NAMALWA (cell line): ENCODE results near the gene HOXC5.
A peak's percentile ranks its signal among the peaks of the same experiment; 100 is the strongest.

Experiments used
- DNase-seq: peaks from one replicate; pipeline ENCODE4 v3.0.0-alpha.2; 2015; ENCODE audit warnings: low spot score

HOXC5 gene

GRCh38 chr12:54019924-54020590 is 12.8 kb upstream of the HOXC5 start:
- no peak for DNase-seq

GRCh38 chr12:54020591-54021405 is 12.1 kb upstream of the HOXC5 start:
- DNase-seq, result no peak

DNA sequence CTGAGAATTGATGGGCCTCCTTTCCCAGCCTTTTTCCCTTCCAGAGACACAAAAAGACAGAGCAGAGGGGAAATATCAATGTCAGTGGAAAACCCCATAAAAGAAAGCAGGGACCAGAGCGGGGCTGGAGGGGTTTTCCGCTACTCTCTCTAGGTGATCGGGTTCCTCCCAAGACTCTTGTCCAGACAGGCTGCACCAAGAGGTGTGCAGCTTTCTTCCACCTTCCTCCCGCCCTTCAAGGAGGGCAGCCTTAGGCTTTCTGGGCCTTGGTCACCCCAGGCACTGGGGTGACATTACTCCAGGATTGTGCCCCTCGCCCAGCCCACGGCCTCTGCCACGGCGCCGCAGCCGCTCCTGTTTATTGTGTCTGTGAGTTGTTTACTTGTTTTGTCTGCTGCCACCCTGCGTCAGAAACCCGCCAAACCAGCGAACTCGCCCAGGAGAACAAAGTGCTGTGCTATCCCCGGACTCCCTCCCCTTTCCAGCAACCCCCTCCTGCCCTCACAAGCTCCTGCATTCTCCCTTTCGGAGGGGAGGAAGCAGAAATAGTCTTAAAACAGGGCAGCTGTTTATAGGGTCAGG is 11.3 kb upstream of the HOXC5 start:
- DNase-seq, result no peak

DNA sequence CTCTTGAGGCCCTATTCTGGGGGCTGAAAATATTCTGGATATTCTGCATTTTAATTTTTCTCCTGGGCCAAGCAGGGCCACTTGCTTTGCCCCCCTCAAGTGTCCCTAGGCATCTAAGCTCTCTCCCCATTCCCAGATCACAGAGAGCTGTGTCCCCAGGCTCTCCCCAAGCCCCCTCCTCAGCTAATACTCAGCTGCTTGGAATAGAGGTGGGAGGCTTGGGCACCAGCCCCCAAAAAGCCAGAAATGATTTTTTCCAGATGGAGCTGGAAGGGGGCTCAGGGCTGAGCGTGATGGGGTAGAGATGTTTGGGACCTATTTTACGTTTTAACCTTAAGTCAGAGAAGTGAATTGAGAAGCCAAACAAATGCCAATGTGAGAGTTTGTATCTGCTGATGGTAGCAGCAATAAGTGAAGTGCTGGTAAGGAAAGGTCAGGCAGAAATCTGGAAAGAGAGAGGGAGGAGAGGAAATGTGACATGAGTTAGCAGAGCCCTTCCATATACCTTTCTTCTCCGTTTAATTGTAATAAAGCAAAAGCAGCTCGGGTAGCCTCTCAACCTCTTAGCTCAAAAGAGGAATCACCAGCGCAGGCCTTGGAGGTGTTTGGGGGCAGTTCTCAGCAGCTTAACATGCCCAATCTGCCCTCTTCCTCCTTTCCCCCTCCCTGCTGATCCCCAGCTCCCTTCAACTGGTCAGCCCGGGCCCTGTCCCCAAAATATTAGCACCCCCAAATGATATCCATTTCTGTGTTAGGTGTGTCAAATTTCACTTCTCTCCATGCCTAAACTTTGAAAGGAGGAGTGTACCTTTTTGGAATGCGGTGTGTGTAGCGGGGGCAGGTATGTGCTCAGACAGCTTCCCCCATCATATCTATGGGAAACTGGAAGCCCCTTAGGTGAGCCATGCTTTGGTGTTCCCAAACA is 9.6 kb upstream of the HOXC5 start:
- no peak for DNase-seq

GRCh38 chr12:54024127-54024526 is 8.7 kb upstream of the HOXC5 start:
- DNase-seq, result no peak

GRCh38 chr12:54024581-54025305 is 8.1 kb upstream of the HOXC5 start:
- DNase-seq, result no peak

DNA sequence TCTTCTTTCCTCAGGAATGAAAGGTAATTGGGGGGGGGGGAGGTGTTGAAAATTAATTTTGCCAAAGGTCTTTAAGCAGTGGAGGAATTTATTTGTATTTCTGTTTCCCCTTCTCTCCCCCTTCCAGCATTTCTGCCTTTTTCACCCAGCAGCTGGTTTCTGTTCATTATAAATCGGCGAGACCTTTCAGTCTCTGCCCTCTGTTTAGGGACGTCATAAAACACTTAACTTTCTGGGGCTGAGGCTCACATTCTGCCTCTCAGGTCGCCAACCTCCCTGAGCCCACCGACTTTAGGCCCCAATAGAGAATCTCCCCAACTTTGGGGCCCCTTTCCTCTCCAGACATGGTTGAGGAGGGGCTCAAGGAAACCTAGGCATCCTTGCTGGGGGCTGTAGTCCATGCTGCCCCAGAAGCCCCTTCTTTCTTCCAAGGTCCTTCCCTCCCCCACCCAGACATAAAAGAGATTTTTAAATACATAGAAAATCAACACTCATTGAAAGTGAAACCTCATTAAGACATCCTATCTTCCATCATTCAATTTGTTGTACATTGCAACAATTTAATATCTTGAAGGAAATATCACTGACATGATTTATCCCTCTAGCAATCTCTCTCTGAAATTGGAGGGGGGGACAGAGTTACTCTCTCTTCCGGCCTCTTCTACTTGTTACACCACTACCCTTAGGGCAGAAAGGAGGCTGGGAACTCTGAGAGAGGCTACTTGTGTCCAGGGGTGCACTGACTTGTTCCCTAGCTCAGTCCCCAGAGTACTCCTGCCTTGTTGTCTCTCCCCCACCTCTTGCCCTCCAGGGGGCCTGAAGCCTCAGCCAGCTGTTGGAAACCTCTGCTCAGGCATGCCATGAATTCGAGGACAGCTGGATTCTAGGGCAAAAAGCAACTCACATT is 7.1 kb upstream of the HOXC5 start:
- DNase-seq, result no peak

- no peak for DNase-seq
Observed at GRCh38 chr12:54026640-54027441, 6.0 kb upstream of the HOXC5 start.

GRCh38 chr12:54027442-54027786 is 5.4 kb upstream of the HOXC5 start:
- no peak for DNase-seq

GRCh38 chr12:54028314-54029201 is 4.3 kb upstream of the HOXC5 start, which contains the start of gene HOXC6:
Gene HOXC6 (plus strand): TSS chr12:54028440. CDS start chr12:54028522, 82 bp downstream.
- DNase-seq, result peak; percentile 56

DNA sequence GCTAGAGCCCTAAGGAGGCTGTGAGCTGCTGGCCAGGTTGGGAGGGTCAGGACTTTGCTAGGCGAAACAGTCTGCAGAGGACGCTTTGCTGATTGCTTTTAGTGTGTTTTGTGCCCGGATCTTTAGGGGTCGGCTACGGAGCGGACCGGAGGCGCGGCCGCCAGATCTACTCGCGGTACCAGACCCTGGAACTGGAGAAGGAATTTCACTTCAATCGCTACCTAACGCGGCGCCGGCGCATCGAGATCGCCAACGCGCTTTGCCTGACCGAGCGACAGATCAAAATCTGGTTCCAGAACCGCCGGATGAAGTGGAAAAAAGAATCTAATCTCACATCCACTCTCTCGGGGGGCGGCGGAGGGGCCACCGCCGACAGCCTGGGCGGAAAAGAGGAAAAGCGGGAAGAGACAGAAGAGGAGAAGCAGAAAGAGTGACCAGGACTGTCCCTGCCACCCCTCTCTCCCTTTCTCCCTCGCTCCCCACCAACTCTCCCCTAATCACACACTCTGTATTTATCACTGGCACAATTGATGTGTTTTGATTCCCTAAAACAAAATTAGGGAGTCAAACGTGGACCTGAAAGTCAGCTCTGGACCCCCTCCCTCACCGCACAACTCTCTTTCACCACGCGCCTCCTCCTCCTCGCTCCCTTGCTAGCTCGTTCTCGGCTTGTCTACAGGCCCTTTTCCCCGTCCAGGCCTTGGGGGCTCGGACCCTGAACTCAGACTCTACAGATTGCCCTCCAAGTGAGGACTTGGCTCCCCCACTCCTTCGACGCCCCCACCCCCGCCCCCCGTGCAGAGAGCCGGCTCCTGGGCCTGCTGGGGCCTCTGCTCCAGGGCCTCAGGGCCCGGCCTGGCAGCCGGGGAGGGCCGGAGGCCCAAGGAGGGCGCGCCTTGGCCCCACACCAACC is 3.1 kb upstream of the HOXC5 start:
- no peak for DNase-seq

DNA sequence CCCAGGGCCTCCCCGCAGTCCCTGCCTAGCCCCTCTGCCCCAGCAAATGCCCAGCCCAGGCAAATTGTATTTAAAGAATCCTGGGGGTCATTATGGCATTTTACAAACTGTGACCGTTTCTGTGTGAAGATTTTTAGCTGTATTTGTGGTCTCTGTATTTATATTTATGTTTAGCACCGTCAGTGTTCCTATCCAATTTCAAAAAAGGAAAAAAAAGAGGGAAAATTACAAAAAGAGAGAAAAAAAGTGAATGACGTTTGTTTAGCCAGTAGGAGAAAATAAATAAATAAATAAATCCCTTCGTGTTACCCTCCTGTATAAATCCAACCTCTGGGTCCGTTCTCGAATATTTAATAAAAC is 2.4 kb upstream of the HOXC5 start:
- DNase-seq, result no peak

- no peak for DNase-seq
Observed at GRCh38 chr12:54030889-54031471, 1.9 kb upstream of the HOXC5 start.

DNA sequence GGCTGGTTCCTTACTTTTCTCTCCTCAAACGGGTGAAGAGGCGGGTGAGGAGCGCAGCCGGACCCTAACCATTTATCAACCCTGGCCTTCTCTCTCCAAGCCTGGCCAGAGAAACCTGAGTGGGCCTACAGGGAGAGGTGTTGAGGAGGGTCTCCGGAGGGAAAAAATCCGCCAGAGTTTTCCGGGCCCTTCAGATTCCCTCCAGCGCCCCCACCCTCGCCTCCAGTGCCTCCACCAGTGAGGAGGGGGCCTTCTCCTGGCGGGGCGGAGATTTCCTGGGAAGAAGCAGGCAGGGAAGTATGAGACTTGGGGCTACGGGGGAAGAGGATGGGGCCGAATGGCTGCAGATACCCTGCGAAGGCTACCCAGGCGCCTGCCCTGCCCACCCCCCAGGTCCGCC is 1.4 kb upstream of the HOXC5 start:
- DNase-seq, result no peak

GRCh38 chr12:54032086-54032619 is 697 bp upstream of the HOXC5 start:
- DNase-seq, result no peak

- no peak for DNase-seq
Observed at GRCh38 chr12:54033106-54033979, 493 bp downstream of the HOXC5 start.
